ENCODE data around the gene SPATC1L. TPM values are rescaled to one million over a fixed set of nuclear protein-coding genes. Genes with fewer than 3 reads are reported as not detected.

SPATC1L gene
- total RNA-seq, 2 experiments from 2014 or later: 8.0 to 9.8 TPM

GRCh38 chr21:46129846-46130651 is 54.2 kb downstream of the SPATC1L start:
- intact Hi-C loops (cut with micrococcal nuclease): no loop called here
- no peaks in the 10 kb centered on the region for H3K9me3 Mint-ChIP-seq

GRCh38 chr21:46128933-46129571 is 55.2 kb downstream of the SPATC1L start:
- H3K4me3 Mint-ChIP-seq: no peak overlapping the region
- H3K27ac Mint-ChIP-seq: no peak overlapping the region
- DNase-seq: no peak
- intact Hi-C loops (cut with micrococcal nuclease): no loop called here
- H3K27me3 Mint-ChIP-seq (ENCODE audit: low read depth): no peaks in the 10 kb centered on the region
- CTCF ChIA-PET: no interaction called here
- H3K9me3 Mint-ChIP-seq: no peaks in the 10 kb centered on the region
- H3K4me1 Mint-ChIP-seq (ENCODE audit: low read depth): no peaks in the 10 kb centered on the region
- no peaks in the 10 kb centered on the region for H3K36me3 Mint-ChIP-seq (ENCODE audit: low read depth)

More at GRCh38 chr21:46129846-46130651, 54.2 kb downstream of the SPATC1L start:
- no peaks in the 10 kb centered on the region for H3K27me3 Mint-ChIP-seq (ENCODE audit: low read depth)
- H3K4me1 Mint-ChIP-seq (ENCODE audit: low read depth): no peaks in the 10 kb centered on the region
- no peaks in the 10 kb centered on the region for H3K36me3 Mint-ChIP-seq (ENCODE audit: low read depth)
- CTCF ChIA-PET: no interaction called here
- H3K27ac Mint-ChIP-seq: no peak overlapping the region
- DNase-seq: no peak
- H3K4me3 Mint-ChIP-seq: no peak overlapping the region

DNA sequence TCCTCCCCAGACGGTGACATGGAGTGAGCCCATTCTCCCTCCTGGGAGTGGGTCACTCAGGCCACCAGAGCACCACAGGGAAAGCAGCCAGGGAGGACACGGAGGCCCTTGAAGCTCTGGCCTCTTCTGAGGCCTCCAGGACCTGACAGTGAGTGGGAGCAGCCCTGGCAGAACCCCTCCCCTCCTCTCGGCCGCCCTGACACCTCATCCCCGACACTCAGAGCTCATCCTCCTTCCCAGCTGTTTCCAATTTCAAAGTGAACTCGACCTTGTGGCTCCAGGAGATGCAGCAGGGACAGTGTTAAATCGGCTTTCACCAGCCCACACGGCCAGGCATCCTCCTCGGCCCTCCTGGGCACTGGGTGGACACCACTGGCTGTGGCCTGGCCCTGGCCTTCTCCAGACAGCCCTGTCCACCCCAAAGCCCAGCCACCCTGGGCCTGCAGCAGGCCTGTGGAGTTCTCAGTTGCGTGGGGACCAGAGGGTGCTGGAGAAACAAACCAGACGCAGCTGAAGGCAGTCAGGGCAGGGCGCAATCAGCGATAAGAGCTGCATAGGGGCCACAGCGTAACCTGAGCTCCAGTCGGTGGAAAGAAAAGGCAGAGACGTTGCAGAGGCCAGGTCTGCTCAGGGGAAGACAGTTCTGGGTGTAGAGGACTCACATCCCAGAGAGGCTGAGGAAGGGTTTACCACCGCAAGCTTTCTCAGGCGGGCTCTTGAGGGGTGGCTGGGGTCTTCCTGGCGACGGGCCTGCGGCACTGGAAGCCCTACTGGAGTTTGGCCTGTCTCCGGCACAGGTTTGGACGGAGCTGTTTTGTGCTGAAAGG is 55.9 kb downstream of the SPATC1L start:
- Mint-ChIP-seq H3K36me3 (ENCODE audit: low read depth) (no peaks in the 10 kb centered on the region), H3K9me3 (no peaks in the 10 kb centered on the region), H3K4me1 (ENCODE audit: low read depth) (no peaks in the 10 kb centered on the region), H3K27me3 (ENCODE audit: low read depth) (no peaks in the 10 kb centered on the region), H3K4me3 (no peak overlapping the region), H3K27ac (no peak overlapping the region)
- CTCF ChIA-PET: no interaction called here
- intact Hi-C loops (cut with micrococcal nuclease): no loop called here
- DNase-seq: no peak

- DNase-seq: no peak
- intact Hi-C loops (cut with micrococcal nuclease): no loop called here
- CTCF ChIA-PET: no interaction called here
- Mint-ChIP-seq H3K36me3 (ENCODE audit: low read depth) (no peaks in the 10 kb centered on the region), H3K4me3 (no peak overlapping the region), H3K27me3 (ENCODE audit: low read depth) (no peaks in the 10 kb centered on the region), H3K4me1 (ENCODE audit: low read depth) (no peaks in the 10 kb centered on the region), H3K27ac (no peak overlapping the region), H3K9me3 (no peaks in the 10 kb centered on the region)
Observed at GRCh38 chr21:46127239-46128105, 56.8 kb downstream of the SPATC1L start.

DNA sequence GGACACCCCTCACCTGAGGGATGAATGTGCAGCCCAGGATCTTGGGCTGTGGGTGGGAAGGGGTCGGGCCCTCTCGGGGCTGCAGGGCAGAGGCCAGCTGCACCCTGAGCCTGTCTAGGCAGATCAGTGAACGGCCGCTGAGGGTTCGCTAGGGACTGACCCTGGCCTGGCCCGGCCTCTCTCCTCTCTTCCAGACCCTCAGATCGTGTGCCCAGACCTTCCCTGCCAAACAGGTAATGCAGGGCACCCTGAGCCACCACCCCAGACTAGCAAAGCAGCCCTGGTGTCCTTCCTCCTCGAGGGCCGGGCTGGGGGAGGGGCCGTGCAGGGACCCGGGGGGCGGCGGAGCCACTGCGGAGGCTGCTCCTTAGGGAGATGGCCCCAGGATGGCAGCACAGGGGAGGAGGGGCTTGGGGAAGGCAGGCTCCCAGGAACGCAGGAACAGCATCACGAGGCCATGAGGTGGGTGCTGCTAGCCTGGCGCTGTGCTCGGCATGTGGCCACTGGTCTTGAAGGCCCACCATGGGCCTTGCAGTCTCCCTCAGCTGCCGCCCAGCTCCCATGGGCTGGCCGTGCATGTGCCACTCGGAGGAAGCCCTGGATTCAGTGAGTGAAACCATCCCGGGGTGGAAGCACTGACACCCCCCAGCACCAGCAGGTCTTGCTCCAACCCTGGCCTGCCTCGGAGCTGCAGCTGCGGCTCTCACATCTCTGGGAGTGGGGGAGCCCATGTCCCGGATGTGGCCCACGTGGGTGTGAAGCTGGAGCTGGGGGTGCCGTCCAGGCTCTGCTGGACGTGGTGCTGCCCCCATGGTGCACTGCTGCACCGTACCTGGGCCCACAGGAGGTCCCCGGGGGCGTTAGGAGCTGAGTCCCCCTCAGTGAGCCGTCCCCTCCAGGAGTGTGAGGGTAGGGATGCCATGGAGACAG is 57.7 kb downstream of the SPATC1L start:
- H3K27ac Mint-ChIP-seq: no peak overlapping the region
- H3K4me3 Mint-ChIP-seq: no peak overlapping the region
- H3K36me3 Mint-ChIP-seq (ENCODE audit: low read depth): no peaks in the 10 kb centered on the region
- DNase-seq: no peak
- no peaks in the 10 kb centered on the region for H3K4me1 Mint-ChIP-seq (ENCODE audit: low read depth)
- CTCF ChIA-PET: no interaction called here
- intact Hi-C loops (cut with micrococcal nuclease): no loop called here
- H3K9me3 Mint-ChIP-seq: no peaks in the 10 kb centered on the region
- H3K27me3 Mint-ChIP-seq (ENCODE audit: low read depth): no peaks in the 10 kb centered on the region

GRCh38 chr21:46125846-46126301 is 58.4 kb downstream of the SPATC1L start:
- H3K36me3 Mint-ChIP-seq (ENCODE audit: low read depth): no peaks in the 10 kb centered on the region
- H3K4me1 Mint-ChIP-seq (ENCODE audit: low read depth): no peaks in the 10 kb centered on the region
- no peaks in the 10 kb centered on the region for H3K27me3 Mint-ChIP-seq (ENCODE audit: low read depth)
- CTCF ChIA-PET: no interaction called here
- no peak overlapping the region for H3K27ac Mint-ChIP-seq
- intact Hi-C loops (cut with micrococcal nuclease): no loop called here
- no peak overlapping the region for H3K4me3 Mint-ChIP-seq
- no peaks in the 10 kb centered on the region for H3K9me3 Mint-ChIP-seq
- no peak for DNase-seq

- Mint-ChIP-seq H3K27me3 (ENCODE audit: low read depth) (no peaks in the 10 kb centered on the region), H3K4me1 (ENCODE audit: low read depth) (no peaks in the 10 kb centered on the region), H3K4me3 (no peak overlapping the region), H3K36me3 (ENCODE audit: low read depth) (no peaks in the 10 kb centered on the region), H3K9me3 (no peaks in the 10 kb centered on the region), H3K27ac (peak overlapping the region; percentile 5)
- CTCF ChIA-PET: no interaction called here
- intact Hi-C loops (cut with micrococcal nuclease): no loop called here
- DNase-seq: peak; percentile 1
Observed at GRCh38 chr21:46124926-46125845, 59.1 kb downstream of the SPATC1L start.

GRCh38 chr21:46124083-46124925 is 60.0 kb downstream of the SPATC1L start:
- DNase-seq: peak; percentile 4

DNA sequence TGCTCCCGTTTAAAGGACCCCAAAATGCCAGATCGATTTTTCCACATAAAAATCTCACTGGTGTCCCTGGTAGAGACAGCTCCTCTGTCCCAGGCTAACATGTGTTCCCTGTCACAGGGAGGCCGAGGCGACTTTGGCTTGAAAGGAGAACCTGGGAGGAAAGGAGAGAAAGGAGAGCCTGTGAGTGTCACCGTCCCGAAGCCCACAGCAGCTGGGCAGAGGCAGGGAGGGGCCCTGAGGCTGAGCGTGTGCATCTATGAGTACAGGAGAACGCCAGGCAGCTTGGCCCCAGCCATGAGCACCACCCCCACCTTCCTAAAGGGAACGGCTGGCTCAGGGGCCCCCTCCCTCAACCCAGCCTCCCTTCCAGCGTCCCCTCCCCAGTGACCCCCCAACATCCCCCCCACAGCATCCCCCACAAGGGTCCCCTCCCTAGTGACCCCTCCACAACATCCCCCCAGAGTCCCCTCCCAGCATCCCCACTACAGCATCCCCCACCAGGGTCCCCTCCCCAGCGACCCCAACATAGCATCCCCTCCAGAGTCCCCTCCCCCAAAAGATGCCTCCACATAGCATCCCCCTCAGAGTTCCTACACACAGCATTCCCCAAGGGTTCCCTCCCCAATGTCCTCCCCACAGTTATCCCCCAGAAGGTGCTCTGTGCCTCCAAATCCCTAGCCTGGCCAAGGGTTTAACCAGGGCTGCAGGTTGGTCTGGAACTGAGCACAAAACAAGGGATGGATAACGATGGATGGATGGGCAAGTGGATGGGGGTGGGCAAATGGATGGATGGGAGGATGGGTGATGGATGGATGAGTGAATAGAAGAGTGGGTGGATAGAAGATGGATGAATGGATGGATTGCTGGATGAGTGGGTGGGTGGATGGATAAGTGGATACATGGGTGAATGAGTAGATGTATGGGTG is 61.2 kb downstream of the SPATC1L start:
- intact Hi-C loops (cut with micrococcal nuclease): no loop called here
- Mint-ChIP-seq H3K4me1 (ENCODE audit: low read depth) (no peaks in the 10 kb centered on the region), H3K36me3 (ENCODE audit: low read depth) (no peaks in the 10 kb centered on the region), H3K4me3 (no peak overlapping the region), H3K9me3 (no peaks in the 10 kb centered on the region), H3K27ac (no peak overlapping the region), H3K27me3 (ENCODE audit: low read depth) (no peaks in the 10 kb centered on the region)
- CTCF ChIA-PET: no interaction called here
- DNase-seq: peak; percentile 1

More at GRCh38 chr21:46124083-46124925, 60.0 kb downstream of the SPATC1L start:
- Mint-ChIP-seq H3K4me1 (ENCODE audit: low read depth) (no peaks in the 10 kb centered on the region), H3K9me3 (no peaks in the 10 kb centered on the region), H3K36me3 (ENCODE audit: low read depth) (no peaks in the 10 kb centered on the region), H3K27ac (peak overlapping the region; percentile 5), H3K27me3 (ENCODE audit: low read depth) (no peaks in the 10 kb centered on the region), H3K4me3 (no peak overlapping the region)
- intact Hi-C loops (cut with micrococcal nuclease): no loop called here
- CTCF ChIA-PET: no interaction called here

All from activated naive CD4-positive, alpha-beta T cell treated with anti-CD3 and anti-CD28 coated beads for 36 hours (primary cell).